Parathyroid adenoma (tissue), 2 donors: ENCODE measurements around the gene CKM.
"Not testable (repeated sequence)": the region's sequence is repeated elsewhere in the genome, so short reads cannot be mapped to it uniquely, and the experiment has no call there.

ENCODE experiments used
- H2AFZ ChIP-seq: fragments of 300-600 bp; sonication (generic); one replicate; pipeline ENCODE4 v1.7.0; 2017; ENCODE audit warnings: antibody characterized with exemption, mild to moderate bottlenecking
- H3K27ac ChIP-seq: fragments of 300-600 bp; sonication (generic); one replicate; pipeline ENCODE4 v1.7.0; 2017
- H3K27me3 ChIP-seq: fragments of 300-600 bp; sonication (generic); one replicate; pipeline ENCODE4 v1.7.0; 2017; ENCODE audit warnings: low read length; ENCODE audit not compliant: control insufficient read depth, insufficient read depth
- H3K36me3 ChIP-seq: fragments of 300-600 bp; sonication (generic); one replicate; pipeline ENCODE4 v1.7.0; 2017; ENCODE audit warnings: low read length; ENCODE audit not compliant: control insufficient read depth, insufficient read depth
- H3K4me1 ChIP-seq: fragments of 300-600 bp; sonication (generic); one replicate; pipeline ENCODE4 v1.7.0; 2017; ENCODE audit warnings: control low read depth
- H3K4me2 ChIP-seq: fragments of 300-600 bp; sonication (generic); one replicate; pipeline ENCODE4 v1.7.0; 2017; ENCODE audit warnings: low read length
- H3K4me3 ChIP-seq: fragments of 300-600 bp; sonication (generic); one replicate; pipeline ENCODE4 v1.7.0; 2017; ENCODE audit warnings: low read depth, low read length
- H3K79me2 ChIP-seq: fragments of 300-600 bp; sonication (generic); one replicate; pipeline ENCODE4 v1.7.0; 2017; ENCODE audit warnings: control low read depth
- H3K9ac ChIP-seq: fragments of 300-600 bp; sonication (generic); one replicate; pipeline ENCODE4 v1.7.0; 2017; ENCODE audit warnings: mild to moderate bottlenecking
- H3K9me3 ChIP-seq: fragments of 300-600 bp; sonication (generic); one replicate; pipeline ENCODE4 v1.7.0; 2017; ENCODE audit warnings: low read length; ENCODE audit not compliant: control insufficient read depth
- TF ChIP-seq, protein P1 (sequence below): fragments of 300-600 bp; sonication (generic); IDR thresholded peaks from one replicate; pipeline ENCODE4 v1.7.0; 2017; ENCODE audit warnings: antibody characterized with exemption, mild to moderate bottlenecking
- donor health status: primary hyperparathyroidism.

Gene CKM

DNA sequence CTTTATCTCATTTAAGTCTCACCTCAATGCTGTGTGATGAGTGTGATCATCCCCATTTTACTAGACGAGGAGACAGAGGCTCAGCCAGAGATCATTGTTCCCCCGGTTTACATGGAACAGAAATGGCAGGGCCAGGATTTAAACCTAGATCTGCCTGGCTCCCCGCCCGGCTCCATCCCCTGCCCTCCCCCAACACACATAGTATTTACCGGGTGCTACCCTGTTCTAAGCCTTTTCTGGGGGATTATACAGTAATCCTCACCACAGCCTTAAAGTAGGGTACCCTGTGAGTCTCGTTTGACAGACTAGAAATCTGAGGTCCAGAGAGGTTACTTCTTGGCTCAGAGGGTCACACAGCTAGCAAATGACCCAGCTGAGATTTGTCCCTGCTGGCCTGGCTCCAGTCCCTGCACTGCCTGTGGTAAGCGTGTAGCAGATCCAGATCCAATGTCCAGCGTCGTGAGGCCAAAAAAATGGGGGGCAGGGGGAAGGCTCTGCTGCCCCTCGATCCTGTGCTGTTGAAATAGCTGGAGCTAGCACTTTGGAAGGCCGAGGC is 14.1 kb upstream of the CKM start:
- Histone ChIP-seq H3K36me3 (no peaks in the 10 kb centered on the region), H3K4me2 (no peak overlapping the region), H3K4me1 (no peaks in the 10 kb centered on the region), H3K9ac (no peak overlapping the region), H3K79me2 (no peaks in the 10 kb centered on the region), H3K27me3 (no peaks in the 10 kb centered on the region), H2AFZ (no peak overlapping the region), H3K9me3 (no peaks in the 10 kb centered on the region), H3K4me3 (no peak overlapping the region), H3K27ac (no peak overlapping the region)
- TF ChIP-seq, protein P1, sequence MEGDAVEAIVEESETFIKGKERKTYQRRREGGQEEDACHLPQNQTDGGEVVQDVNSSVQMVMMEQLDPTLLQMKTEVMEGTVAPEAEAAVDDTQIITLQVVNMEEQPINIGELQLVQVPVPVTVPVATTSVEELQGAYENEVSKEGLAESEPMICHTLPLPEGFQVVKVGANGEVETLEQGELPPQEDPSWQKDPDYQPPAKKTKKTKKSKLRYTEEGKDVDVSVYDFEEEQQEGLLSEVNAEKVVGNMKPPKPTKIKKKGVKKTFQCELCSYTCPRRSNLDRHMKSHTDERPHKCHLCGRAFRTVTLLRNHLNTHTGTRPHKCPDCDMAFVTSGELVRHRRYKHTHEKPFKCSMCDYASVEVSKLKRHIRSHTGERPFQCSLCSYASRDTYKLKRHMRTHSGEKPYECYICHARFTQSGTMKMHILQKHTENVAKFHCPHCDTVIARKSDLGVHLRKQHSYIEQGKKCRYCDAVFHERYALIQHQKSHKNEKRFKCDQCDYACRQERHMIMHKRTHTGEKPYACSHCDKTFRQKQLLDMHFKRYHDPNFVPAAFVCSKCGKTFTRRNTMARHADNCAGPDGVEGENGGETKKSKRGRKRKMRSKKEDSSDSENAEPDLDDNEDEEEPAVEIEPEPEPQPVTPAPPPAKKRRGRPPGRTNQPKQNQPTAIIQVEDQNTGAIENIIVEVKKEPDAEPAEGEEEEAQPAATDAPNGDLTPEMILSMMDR, result no peak

DNA sequence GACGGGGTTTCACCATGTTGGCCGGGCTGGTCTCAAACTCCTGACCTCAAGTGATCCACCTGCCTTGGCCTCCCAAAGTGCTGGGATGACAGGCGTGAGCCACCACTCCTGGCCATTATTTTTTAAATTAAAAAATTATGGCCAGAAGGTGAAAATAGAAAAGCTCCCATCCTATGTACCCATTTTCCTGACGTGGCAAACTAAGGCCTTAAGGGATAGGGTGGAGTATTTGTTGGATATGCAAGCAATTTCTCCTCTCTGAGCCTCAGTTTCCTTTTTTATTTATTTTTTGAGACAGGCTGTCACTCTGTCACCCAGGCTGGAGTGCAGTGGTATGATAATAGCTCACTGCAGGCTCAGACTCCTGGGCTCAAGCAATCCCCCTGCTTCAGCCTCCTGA is 12.2 kb upstream of the CKM start:
- H3K36me3 ChIP-seq, H3K79me2 ChIP-seq, H2AFZ ChIP-seq, H3K4me2 ChIP-seq, H3K27ac ChIP-seq, H3K4me1 ChIP-seq, H3K9ac ChIP-seq, H3K27me3 ChIP-seq, H3K4me3 ChIP-seq, H3K9me3 ChIP-seq: not testable (repeated sequence)

DNA sequence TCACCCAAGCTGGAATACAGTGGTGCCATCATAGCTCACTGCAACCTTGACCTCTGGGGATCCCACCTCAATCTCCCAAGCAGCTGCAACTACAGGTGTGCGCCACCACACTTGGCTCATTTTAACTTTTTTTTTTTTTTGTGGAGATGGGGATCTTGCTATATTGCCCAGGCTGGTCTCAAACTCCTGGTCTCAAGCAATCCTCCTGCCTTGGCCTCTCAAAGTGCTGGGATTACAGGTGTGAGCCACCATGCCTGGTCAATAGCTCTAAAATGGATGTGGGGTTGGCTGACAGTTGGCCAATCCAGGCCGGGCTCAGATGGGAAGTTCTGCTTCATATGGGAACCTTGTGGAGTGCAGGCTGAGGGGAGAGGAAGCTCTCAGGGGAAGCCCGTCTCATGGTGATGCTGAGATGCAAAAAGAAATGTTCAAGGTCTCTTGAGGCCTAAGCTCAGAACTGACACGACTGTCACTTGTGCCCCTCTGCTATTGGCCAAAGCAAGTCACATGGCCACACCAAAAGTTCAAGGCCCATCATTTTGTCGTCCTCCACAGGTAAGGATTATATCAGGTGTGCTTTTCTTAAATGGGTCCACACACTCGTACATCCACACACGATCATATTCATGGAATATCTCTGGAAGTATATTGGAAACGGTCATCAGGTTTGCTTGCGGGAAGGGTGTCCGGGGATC is 11.1 kb upstream of the CKM start:
- H3K27ac ChIP-seq, result no peak overlapping the region
- no peak overlapping the region for H3K9ac ChIP-seq
- no peaks in the 10 kb centered on the region for H3K79me2 ChIP-seq
- H3K9me3 ChIP-seq, result no peaks in the 10 kb centered on the region
- no peaks in the 10 kb centered on the region for H3K27me3 ChIP-seq
- no peaks in the 10 kb centered on the region for H3K4me1 ChIP-seq
- H3K4me3 ChIP-seq, result no peak overlapping the region
- H3K36me3 ChIP-seq, result no peaks in the 10 kb centered on the region
- TF ChIP-seq, protein P1, result no peak
- H3K4me2 ChIP-seq, result no peak overlapping the region
- no peak overlapping the region for H2AFZ ChIP-seq

DNA sequence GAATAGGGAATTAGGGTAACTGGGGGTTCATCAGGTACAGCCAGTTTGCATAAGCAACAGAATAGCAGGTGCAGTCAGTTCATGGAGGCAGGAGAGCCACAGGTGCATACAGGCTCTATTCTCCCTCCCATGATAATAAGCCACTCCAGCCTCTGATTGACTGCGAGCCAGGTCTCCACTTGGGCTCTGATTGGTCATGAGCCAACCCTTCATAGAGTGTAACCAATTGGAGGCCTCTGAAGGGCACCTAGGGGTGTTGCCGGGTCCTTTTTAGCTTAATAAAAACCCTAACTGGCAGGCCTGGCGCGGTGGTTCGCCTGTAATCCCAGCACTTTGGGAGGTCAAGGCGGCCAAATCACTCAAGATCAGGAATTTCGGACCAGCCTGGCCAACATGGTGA is 8.7 kb upstream of the CKM start:
- Histone ChIP-seq H3K4me2 (no peak overlapping the region), H3K79me2 (no peaks in the 10 kb centered on the region), H2AFZ (no peak overlapping the region), H3K9ac (no peak overlapping the region), H3K27me3 (no peaks in the 10 kb centered on the region), H3K4me1 (no peaks in the 10 kb centered on the region), H3K4me3 (no peak overlapping the region), H3K27ac (no peak overlapping the region), H3K9me3 (no peaks in the 10 kb centered on the region), H3K36me3 (no peaks in the 10 kb centered on the region)
- TF ChIP-seq, protein P1, result no peak

DNA sequence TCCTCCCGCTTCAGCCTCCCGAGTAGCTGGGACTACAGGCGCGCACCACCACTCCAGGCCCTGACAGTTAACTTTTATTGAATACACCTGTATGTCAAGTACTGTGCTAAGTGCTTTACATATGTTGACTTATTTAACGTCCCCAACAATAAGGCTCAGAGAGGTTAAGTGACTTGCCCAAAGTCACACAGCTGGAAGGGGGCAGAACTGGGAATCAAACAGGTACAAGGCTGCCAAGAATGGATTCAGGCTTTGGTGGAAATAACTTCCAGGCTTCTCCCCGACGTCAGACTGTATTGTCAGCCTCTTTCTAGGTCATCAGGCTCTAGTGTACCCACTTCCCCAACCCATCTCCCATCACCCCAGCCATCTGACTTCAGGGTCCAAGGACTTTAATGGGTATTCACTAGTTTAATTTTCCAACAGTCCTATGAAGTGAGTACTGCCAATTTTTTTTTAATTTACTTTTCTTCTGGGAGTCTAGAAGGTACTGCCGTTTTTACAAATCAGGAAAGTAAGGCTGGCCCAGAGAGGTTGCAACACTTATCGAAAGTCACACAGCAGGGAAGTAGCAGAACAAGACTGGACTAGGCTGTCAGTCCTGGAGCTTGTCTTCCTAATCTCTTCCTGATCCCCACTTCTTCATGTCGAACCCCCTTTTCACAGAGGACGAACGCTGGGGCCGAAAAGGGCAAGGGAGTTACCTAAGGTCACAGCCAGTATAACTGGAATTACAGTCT is 4.9 kb upstream of the CKM start:
- H3K4me2 ChIP-seq, result no peak overlapping the region
- TF ChIP-seq, protein P1, result no peak
- H3K79me2 ChIP-seq, result no peaks in the 10 kb centered on the region
- H3K27me3 ChIP-seq, result no peaks in the 10 kb centered on the region
- H3K27ac ChIP-seq, result no peak overlapping the region
- no peak overlapping the region for H2AFZ ChIP-seq
- H3K4me1 ChIP-seq, result no peaks in the 10 kb centered on the region
- H3K36me3 ChIP-seq, result no peaks in the 10 kb centered on the region
- H3K9ac ChIP-seq, result no peak overlapping the region
- no peak overlapping the region for H3K4me3 ChIP-seq
- H3K9me3 ChIP-seq, result no peaks in the 10 kb centered on the region
